ENCODE measurements around the gene OSBPL3. TPM values are rescaled to one million over a fixed set of nuclear protein-coding genes. Genes with fewer than 3 reads are reported as not detected.

OSBPL3 gene
- total and polyA plus RNA-seq, 11 donors: 1.5 to 14.3 (median 4.9) TPM

- intact Hi-C loops (cut with DNase I): no loop called here
- 69 to 96% (median 93%) methylated on average over 2 of the region's 2 CpGs for WGBS, 4 donors
- ATAC-seq (no peak), DNase-seq (no peak)
- Histone ChIP-seq H3K9me3 (no peaks in the 10 kb centered on the region), H3K27me3 (no peaks in the 10 kb centered on the region), H3K27ac (no peak overlapping the region), H3K4me1 (no peaks in the 10 kb centered on the region), H3K36me3 (peaks cover 0 to 7% (median 0%) of the 10 kb centered on the region in 9 donors), H3K4me3 (no peak overlapping the region)
- no peak for TF ChIP-seq CTCF (IDR thresholded peaks at IDR 0.05)
- TF ChIP-seq POLR2A (IDR thresholded peaks at IDR 0.05): no peak
Measured at GRCh38 chr7:24748521-24748920, 231.5 kb downstream of the OSBPL3 start.

Other genes with a start within 250 kb of the OSBPL3 start
- gene GSDME, start 222.7 kb downstream of the OSBPL3 start, total RNA-seq: 10 to 100 TPM in 2 of 9 donors, 1 to 10 TPM in 7; 2.6 to 17.4 (median 4.9) TPM
- gene GSDME, start 222.7 kb downstream of the OSBPL3 start, polyA plus RNA-seq: 1 to 10 TPM; 2.6 to 5.8 TPM
- 100 to 1,000 TPM; 125 to 774 (median 550) TPM for gene CYCS, start 145.1 kb upstream of the OSBPL3 start, total RNA-seq
- gene CYCS, start 145.1 kb upstream of the OSBPL3 start, polyA plus RNA-seq: 100 to 1,000 TPM; 449 to 450 TPM
- not detected for gene NPVF, start 248.3 kb upstream of the OSBPL3 start, total RNA-seq
- not detected for gene NPVF, start 248.3 kb upstream of the OSBPL3 start, polyA plus RNA-seq

Data from heart left ventricle (tissue), 16 donors.